Panc1 (cell line): ENCODE measurements around the gene ATP6V0D1.

Experiments
- CTCF ChIP-seq: fragments of 450-650 bp; IDR thresholded peaks from 2 replicates; pipeline ENCODE4 v1.5.1; 2017; ENCODE audit warnings: mild to moderate bottlenecking
- POLR2AphosphoS5 ChIP-seq: IDR thresholded peaks from 2 replicates; pipeline ENCODE4 v1.6.1; 2012; ENCODE audit warnings: mild to moderate bottlenecking, low read depth, low read length, moderate library complexity
- REST ChIP-seq, 2 experiments: IDR thresholded peaks; 2 replicates each; pipeline ENCODE4 v1.6.1; 2011 to 2012; ENCODE audit warnings: low read depth in 2 of 2, control low read depth in 1 of 2, low read length in 1 of 2, mild to moderate bottlenecking in 1 of 2, moderate library complexity in 1 of 2; ENCODE audit not compliant: insufficient read depth in 1 of 2
- SIN3A ChIP-seq: IDR thresholded peaks from 2 replicates; pipeline ENCODE4 v1.6.1; 2012; ENCODE audit warnings: low read depth, mild to moderate bottlenecking, low read length, moderate library complexity, borderline replicate concordance; ENCODE audit not compliant: insufficient read depth
- TCF7L2 ChIP-seq: IDR thresholded peaks from 2 replicates; pipeline ENCODE4 v1.6.1; 2011; ENCODE audit warnings: mild to moderate bottlenecking, low read depth, low read length, inconsistent platforms

GRCh38 chr16:67396159-67397035 lies 84.6 kb downstream of the ATP6V0D1 start:
- TF ChIP-seq TCF7L2 (no peak), REST (IDR thresholded peaks at IDR 0.05; ENCODE audit: insufficient read depth in 1 of 2, low read depth in 2 of 2, low read length in 1 of 2) (no peak), CTCF (no peak), POLR2AphosphoS5 (no peak), SIN3A (no peak)
